ENCODE measurements around the gene MAPKBP1.
A peak's percentile ranks its signal among the peaks of the same experiment; 100 is the strongest.

Gene MAPKBP1

GRCh38 chr15:41772720-41773331 is 1.5 kb upstream of the MAPKBP1 start:
- POLR2A ChIA-PET: interaction anchor here (0.8 to 0.9 kb wide), 2 partner anchors 37 to 39 kb away, joined by 3 to 5 read pairs; no protein-coding TSS in a partner anchor
- no peak for TF ChIP-seq SUZ12 (IDR thresholded peaks at IDR 0.05)
- TF ChIP-seq FOXK2 (IDR thresholded peaks at IDR 0.05): no peak
- TF ChIP-seq ARNT (IDR thresholded peaks at IDR 0.05): no peak
- no peak for TF ChIP-seq HDGF (IDR thresholded peaks at IDR 0.05; ENCODE audit: borderline replicate concordance)
- 0 out of 2 replicates have a peak, but pooled peaks have one; percentile 9 for TF ChIP-seq PKNOX1 (IDR thresholded peaks at IDR 0.05)
- no peak for TF ChIP-seq FOXA1 (IDR thresholded peaks at IDR 0.05)
- TF ChIP-seq CTBP1 (IDR thresholded peaks at IDR 0.05; ENCODE audit: borderline replicate concordance): no peak
- CTCF ChIA-PET: interaction anchor here (0.6 to 3.7 kb wide), 13 partner anchors 12 to 318 kb away, joined by 3 to 51 read pairs (median 3); no protein-coding TSS in a partner anchor
- DNase-seq (ENCODE audit: extremely low spot score): peak; percentile 45

GRCh38 chr15:41773332-41773728 is 954 bp upstream of the MAPKBP1 start:
- TF ChIP-seq NFRKB (IDR thresholded peaks at IDR 0.05) (no peak), L3MBTL2 (conservative IDR thresholded peaks at IDR 0.05) (no peak), FOXA1 (IDR thresholded peaks at IDR 0.05) (no peak), TARDBP (IDR thresholded peaks at IDR 0.05) (no peak), LEF1 (IDR thresholded peaks at IDR 0.05; ENCODE audit: borderline replicate concordance) (no peak), ARNT (IDR thresholded peaks at IDR 0.05) (no peak), PKNOX1 (IDR thresholded peaks at IDR 0.05) (no peak), ZNF384 (IDR thresholded peaks at IDR 0.05) (no peak), FOXM1 (IDR thresholded peaks at IDR 0.05; ENCODE audit: borderline replicate concordance) (no peak), BHLHE40 (IDR thresholded peaks at IDR 0.05; ENCODE audit: borderline replicate concordance) (no peak), HDGF (IDR thresholded peaks at IDR 0.05; ENCODE audit: borderline replicate concordance) (no peak), SP1 (IDR thresholded peaks at IDR 0.05) (no peak), CTBP1 (IDR thresholded peaks at IDR 0.05; ENCODE audit: borderline replicate concordance) (no peak), FOXK2 (IDR thresholded peaks at IDR 0.05) (no peak), ELF4 (IDR thresholded peaks at IDR 0.05) (no peak), SUZ12 (IDR thresholded peaks at IDR 0.05) (no peak)
- DNase-seq (ENCODE audit: extremely low spot score): no peak
- CTCF ChIA-PET: interaction anchor here (0.6 to 3.7 kb wide), 13 partner anchors 13 to 317 kb away, joined by 3 to 51 read pairs (median 3); no protein-coding TSS in a partner anchor
- POLR2A ChIA-PET: interaction anchor here (0.8 to 0.9 kb wide), 2 partner anchors 37 to 38 kb away, joined by 3 to 5 read pairs; no protein-coding TSS in a partner anchor

DNA sequence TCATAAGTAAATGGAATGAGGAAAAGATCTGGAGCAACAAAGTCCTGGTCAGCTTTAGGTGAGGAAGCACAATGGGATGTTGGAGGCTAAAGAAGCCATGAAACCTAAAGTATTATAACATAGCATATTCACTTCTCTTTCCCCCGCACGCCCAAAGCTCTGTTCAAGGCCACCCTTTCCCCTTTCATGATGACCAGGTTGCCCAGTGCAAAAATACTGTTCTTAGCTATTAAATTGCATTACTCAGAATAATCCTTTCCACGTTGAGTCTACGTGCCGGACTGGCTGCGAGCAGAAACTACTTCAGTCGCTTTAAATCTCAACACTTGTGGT is 589 bp upstream of the MAPKBP1 start:
- CTCF ChIA-PET: interaction anchor here (0.6 to 3.7 kb wide), 12 partner anchors 13 to 216 kb away, joined by 3 to 51 read pairs (median 4); no protein-coding TSS in a partner anchor
- no peak for DNase-seq (ENCODE audit: extremely low spot score)
- TF ChIP-seq NFRKB (IDR thresholded peaks at IDR 0.05) (no peak), SP1 (IDR thresholded peaks at IDR 0.05) (no peak), FOXA1 (IDR thresholded peaks at IDR 0.05) (no peak)
- POLR2A ChIA-PET: interaction anchor here (0.8 to 0.9 kb wide), 2 partner anchors 9 to 37 kb away, joined by 3 read pairs; no protein-coding TSS in a partner anchor

DNA sequence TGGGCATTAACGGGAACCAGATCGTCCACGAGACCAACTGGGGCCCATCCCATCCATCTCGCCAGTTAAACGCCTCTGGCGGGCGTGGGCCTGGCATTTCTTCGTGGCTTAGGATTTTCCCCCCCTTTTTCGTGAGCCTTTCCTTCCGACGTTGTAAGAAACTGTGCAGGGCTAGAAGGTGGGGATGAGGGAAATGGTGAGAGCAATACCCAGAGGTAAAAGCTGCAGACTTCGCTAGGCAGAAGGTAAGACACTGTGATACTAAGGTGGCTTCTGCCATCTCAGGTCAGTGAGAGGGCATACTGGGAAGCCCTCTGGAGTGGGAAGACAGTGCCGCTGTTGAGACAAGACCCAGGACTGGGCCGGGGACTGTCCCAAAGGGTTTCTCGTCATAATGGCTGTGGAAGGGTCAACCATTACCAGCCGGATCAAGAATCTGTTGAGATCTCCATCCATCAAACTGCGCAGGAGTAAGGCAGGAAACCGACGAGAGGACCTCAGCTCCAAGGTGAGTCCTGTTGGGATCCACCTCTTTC is 666 bp downstream of the MAPKBP1 start:
- ChIA-PET POLR2A (no interaction called here), CTCF (interaction anchor here (1.0 to 3.7 kb wide), 4 partner anchors 19 to 217 kb away, joined by 4 to 51 read pairs (median 5); no protein-coding TSS in a partner anchor)
- TF ChIP-seq L3MBTL2 (conservative IDR thresholded peaks at IDR 0.05): peak; percentile 47; the same call in 1 of the 2 replicates
- no peak for TF ChIP-seq FOXM1 (IDR thresholded peaks at IDR 0.05; ENCODE audit: borderline replicate concordance)
- no peak for TF ChIP-seq SUZ12 (IDR thresholded peaks at IDR 0.05)
- DNase-seq (ENCODE audit: extremely low spot score): no peak

DNA sequence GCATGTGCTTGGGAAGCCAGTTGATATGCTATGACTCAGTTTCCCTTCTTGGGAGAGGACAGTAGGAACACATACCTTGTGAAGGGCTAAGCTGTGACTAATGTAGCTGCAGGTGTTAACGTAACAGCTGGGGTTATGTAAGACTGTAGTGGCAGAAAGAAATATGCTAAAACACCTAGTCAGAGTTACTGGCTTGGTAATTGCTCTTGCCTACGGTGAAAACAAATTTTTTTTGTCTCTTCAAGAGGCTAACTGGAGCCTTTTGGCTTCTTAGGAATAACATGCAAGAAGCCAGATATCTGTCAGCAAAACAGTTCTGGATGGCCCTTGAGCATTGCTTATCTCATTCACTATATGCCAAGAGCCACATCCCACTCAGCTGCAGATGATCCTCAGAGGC is 1.4 kb downstream of the MAPKBP1 start:
- no peak for DNase-seq (ENCODE audit: extremely low spot score)
- TF ChIP-seq BHLHE40 (IDR thresholded peaks at IDR 0.05; ENCODE audit: borderline replicate concordance): no peak
- no peak for TF ChIP-seq FOXK2 (IDR thresholded peaks at IDR 0.05)
- TF ChIP-seq SUZ12 (IDR thresholded peaks at IDR 0.05): no peak
- no peak for TF ChIP-seq PKNOX1 (IDR thresholded peaks at IDR 0.05)
- TF ChIP-seq ARNT (IDR thresholded peaks at IDR 0.05): no peak
- no peak for TF ChIP-seq SP1 (IDR thresholded peaks at IDR 0.05)
- no peak for TF ChIP-seq NFRKB (IDR thresholded peaks at IDR 0.05)
- no peak for TF ChIP-seq HDGF (IDR thresholded peaks at IDR 0.05; ENCODE audit: borderline replicate concordance)
- no peak for TF ChIP-seq LEF1 (IDR thresholded peaks at IDR 0.05; ENCODE audit: borderline replicate concordance)
- TF ChIP-seq ZNF384 (IDR thresholded peaks at IDR 0.05): no peak
- TF ChIP-seq L3MBTL2 (conservative IDR thresholded peaks at IDR 0.05): no peak
- TF ChIP-seq ELF4 (IDR thresholded peaks at IDR 0.05): no peak
- CTCF ChIA-PET: no interaction called here
- POLR2A ChIA-PET: no interaction called here

DNA sequence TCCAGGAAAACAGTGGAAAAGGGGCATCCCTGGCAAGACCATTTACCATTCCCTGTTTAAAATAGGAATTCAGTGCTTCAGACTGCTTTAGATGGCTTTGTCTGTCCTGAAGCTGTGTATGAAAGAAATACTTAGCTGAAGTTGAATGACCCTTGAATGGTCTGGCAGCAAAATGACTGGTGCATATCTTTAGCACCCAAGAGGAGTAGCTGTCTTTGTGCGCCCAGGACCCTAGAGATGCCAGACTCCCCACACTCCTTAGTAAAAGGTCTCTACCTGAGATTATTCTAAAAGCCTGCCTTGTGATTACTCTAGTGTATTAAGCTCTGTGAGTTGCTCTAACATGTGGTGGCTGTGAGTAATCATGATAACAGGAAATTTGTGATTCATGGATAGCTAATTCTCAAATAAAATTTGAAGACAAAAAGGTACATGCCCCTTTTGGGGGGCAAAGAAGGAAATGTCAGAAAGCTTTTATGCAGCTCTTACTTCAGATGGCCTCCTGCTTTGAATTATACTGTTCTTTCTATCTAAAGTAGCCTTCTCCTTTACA is 3.2 kb downstream of the MAPKBP1 start:
- DNase-seq (ENCODE audit: extremely low spot score): no peak
- CTCF ChIA-PET: no interaction called here
- no peak for TF ChIP-seq FOXA1 (IDR thresholded peaks at IDR 0.05)
- no peak for TF ChIP-seq NFRKB (IDR thresholded peaks at IDR 0.05)
- no peak for TF ChIP-seq L3MBTL2 (conservative IDR thresholded peaks at IDR 0.05)
- no peak for TF ChIP-seq LEF1 (IDR thresholded peaks at IDR 0.05; ENCODE audit: borderline replicate concordance)
- TF ChIP-seq TARDBP (IDR thresholded peaks at IDR 0.05): no peak
- TF ChIP-seq FOXK2 (IDR thresholded peaks at IDR 0.05): no peak
- no peak for TF ChIP-seq SP1 (IDR thresholded peaks at IDR 0.05)
- no peak for TF ChIP-seq FOXM1 (IDR thresholded peaks at IDR 0.05; ENCODE audit: borderline replicate concordance)
- POLR2A ChIA-PET: interaction anchor here (0.9 kb wide), 1 partner anchor 46 kb away, joined by 3 read pairs; no protein-coding TSS in a partner anchor

Measured in HEK293T (cell line).